ENCODE data around the gene ACOX3. TPM values are rescaled to one million over a fixed set of nuclear protein-coding genes. Genes with fewer than 3 reads are reported as not detected.

Gene ACOX3
- polyA plus RNA-seq, 1 of the 3 experiments (the other 2 are of a cell fraction) = 8.4 TPM

GRCh38 chr4:8428288-8429097 is 12.0 kb downstream of the ACOX3 start:
- Histone ChIP-seq H3K4me2 (peak overlapping the region; percentile 87), H3F3A (replicated peaks; ENCODE audit: insufficient read depth) (no peaks in the 10 kb centered on the region), H4K20me1 (ENCODE audit: insufficient read depth) (no peaks in the 10 kb centered on the region), H3K36me3 (replicated peaks in 1 of 2; ENCODE audit: control insufficient read depth in 1 of 2, insufficient read depth in 2 of 2, low read length in 1 of 2) (no peaks in the 10 kb centered on the region), H3K9me2 (no peaks in the 10 kb centered on the region), H3K9me3 (no peaks in the 10 kb centered on the region), H3K4me1 (ENCODE audit: control insufficient read depth in 1 of 2, insufficient read depth in 2 of 2, low read depth in 1 of 2, low read length in 1 of 2) (peaks cover 0 to 16% of the 10 kb centered on the region in 2 experiments; a peak in 1 of 4 replicates), H3K9ac (peak overlapping the region; percentile 71), H3K79me2 (ENCODE audit: insufficient read depth) (peaks cover 11% of the 10 kb centered on the region), H3K27me3 (ENCODE audit: insufficient read depth) (no peaks in the 10 kb centered on the region), H3K27ac (ENCODE audit: low read depth in 2 of 2, low read length in 1 of 2) (peak overlapping the region; percentile 47 to 69), H2AFZ (ENCODE audit: low read depth) (peak overlapping the region; percentile 88), H3K4me3 (ENCODE audit: low read depth in 2 of 2, low read length in 1 of 2) (peak overlapping the region; percentile 80 to 90)
- POLR2A ChIA-PET = interaction anchor here (1.0 to 1.5 kb wide), 5 partner anchors 10 to 186 kb away, joined by 3 to 12 read pairs (median 3); partner anchors contain the start of genes ACOX3 and TRMT44
- CTCF ChIA-PET = interaction anchor here (0.7 to 2.5 kb wide), 23 partner anchors 9 to 626 kb away, joined by 3 to 12 read pairs (median 4); partner anchors contain the start of genes ACOX3 and TRMT44
- under 1% methylated on average over 28 of the region's 56 CpGs for WGBS (ENCODE audit: low lambda C conversion rate)
- DNase-seq = peak; percentile 99
- TF ChIP-seq IRF3 (IDR thresholded peaks at IDR 0.05; ENCODE audit: low read depth, low read length) (no peak), TAF1 (IDR thresholded peaks at IDR 0.05; ENCODE audit: borderline replicate concordance, low read depth, low read length) (peak; percentile 62; the same call in 1 of the 2 replicates), MEF2A (IDR thresholded peaks at IDR 0.05; ENCODE audit: borderline replicate concordance, low read depth) (no peak), NRF1 (IDR thresholded peaks at IDR 0.05; ENCODE audit: low read depth, low read length) (no peak), FOXM1 (IDR thresholded peaks at IDR 0.05; ENCODE audit: low read depth) (no peak), ZBTB33 (IDR thresholded peaks at IDR 0.05; ENCODE audit: borderline replicate concordance, low read depth) (peak; percentile 29; the same call in 1 of the 2 replicates), GABPA (IDR thresholded peaks at IDR 0.05; ENCODE audit: low read depth) (no peak), EZH2phosphoT487 (IDR thresholded peaks at IDR 0.05; ENCODE audit: borderline replicate concordance, low read depth) (no peak), RAD21 (IDR thresholded peaks at IDR 0.05; ENCODE audit: low read length) (no peak), CHD2 (IDR thresholded peaks at IDR 0.05; ENCODE audit: low read length, partially characterized antibody) (no peak), PBX3 (IDR thresholded peaks at IDR 0.05) (peak; percentile 9; the same call in 1 of the 2 replicates), TCF12 (IDR thresholded peaks at IDR 0.05) (0 out of 2 replicates have a peak, but pooled peaks have one; percentile 6), MXI1 (IDR thresholded peaks at IDR 0.05; ENCODE audit: low read depth, low read length) (peak; percentile 97), TEAD4 (IDR thresholded peaks at IDR 0.05; ENCODE audit: borderline replicate concordance, insufficient read depth) (no peak), CTCF (IDR thresholded peaks at IDR 0.05) (peak; percentile 61), RXRA (IDR thresholded peaks at IDR 0.05; ENCODE audit: borderline replicate concordance, low read depth) (no peak), EP300 (IDR thresholded peaks at IDR 0.05; ENCODE audit: borderline replicate concordance in 1 of 2, low read depth in 1 of 2, low read length in 1 of 2) (no peak), RCOR1 (IDR thresholded peaks at IDR 0.05; ENCODE audit: low read length) (no peak), FOXJ3 (CRISPR knock-in tag; IDR thresholded peaks at IDR 0.05) (no peak), ELF1 (IDR thresholded peaks at IDR 0.05) (peak; percentile 54; the same call in 1 of the 2 replicates), USF2 (IDR thresholded peaks at IDR 0.05; ENCODE audit: borderline replicate concordance, low read depth, low read length) (no peak; the same call in 1 of the 2 replicates), SIN3A (IDR thresholded peaks at IDR 0.05; ENCODE audit: borderline replicate concordance, low read depth, low read length) (peak; percentile 90)
